OCI-LY7 (cell line): ENCODE data around the gene CAMLG. TPM values are rescaled to one million over a fixed set of nuclear protein-coding genes. Genes with fewer than 3 reads are reported as not detected.
"Not testable (repeated sequence)": the region's sequence is repeated elsewhere in the genome, so short reads cannot be mapped to it uniquely, and the experiment has no call there.

Source experiments
- Bru-seq: library from RNA; stranded (reverse); fragments of 400-500 nt; gene quantifications from one replicate; lab custom pipeline; 2021; lab: Mats Ljungman, UMichigan
- BruChase-seq, 2 experiments: library from RNA; stranded (reverse); fragments of 400-500 nt; gene quantifications; one replicate each; lab custom pipeline; 2021; lab: Mats Ljungman, UMichigan
- BruUV-seq: library from RNA; stranded (reverse); fragments of 400-500 nt; replicated peaks from 2 replicates; lab custom pipeline; 2021; lab: Mats Ljungman, UMichigan
- CTCF ChIA-PET: fragments of 300-600 bp; sonication (Branson Sonifier 250); formaldehyde crosslinking; loops from one replicate; lab custom pipeline; 2022; ENCODE audit warnings: antibody characterized with exemption; ENCODE audit not compliant: unreplicated experiment; lab: Charles Lee
- POLR2A ChIA-PET: fragments of 300-600 bp; sonication (Branson Sonifier 250); formaldehyde crosslinking; loops from one replicate; lab custom pipeline; 2022; ENCODE audit warnings: antibody characterized with exemption; lab: Charles Lee
- DNase-seq: peaks from one replicate; pipeline ENCODE4 v3.0.0-alpha.2; 2015; ENCODE audit warnings: low spot score
- H2AFZ ChIP-seq: fragments of 200-600 bp; sonication (generic), shearing (Covaris generic); 2 replicates; pipeline ENCODE4 v1.6.1; 2014; ENCODE audit warnings: mild to moderate bottlenecking, antibody characterized with exemption, low read length, moderate library complexity
- H3K27ac ChIP-seq: fragments of 200-600 bp; sonication (generic); 2 replicates; pipeline ENCODE4 v1.5.1; 2014; ENCODE audit warnings: mixed run types, low read depth, mild to moderate bottlenecking, moderate library complexity, low read length, inconsistent platforms; ENCODE audit not compliant: poor library complexity, severe bottlenecking
- H3K36me3 ChIP-seq: fragments of 200-600 bp; sonication (generic); 2 replicates; pipeline ENCODE4 v1.6.1; 2014; ENCODE audit warnings: mild to moderate bottlenecking, antibody characterized with exemption, low read length, moderate library complexity, mixed read lengths; ENCODE audit not compliant: insufficient read depth
- H3K4me1 ChIP-seq: fragments of 200-600 bp; sonication (generic); 2 replicates; pipeline ENCODE4 v1.5.1; 2014; ENCODE audit warnings: mild to moderate bottlenecking, low read length; ENCODE audit not compliant: insufficient read depth, poor library complexity, severe bottlenecking
- H3K4me2 ChIP-seq: fragments of 200-600 bp; sonication (generic); 2 replicates; pipeline ENCODE4 v1.6.1; 2014; ENCODE audit warnings: mild to moderate bottlenecking, low read length
- H3K4me3 ChIP-seq: fragments of 200-600 bp; sonication (generic); 2 replicates; pipeline ENCODE4 v1.5.1; 2014; ENCODE audit warnings: mild to moderate bottlenecking, low read depth, low read length; ENCODE audit not compliant: poor library complexity, severe bottlenecking
- H3K79me2 ChIP-seq: fragments of 200-600 bp; sonication (generic); 2 replicates; pipeline ENCODE4 v1.6.1; 2016; ENCODE audit warnings: low read depth, mild to moderate bottlenecking, low read length, moderate library complexity, mixed read lengths; ENCODE audit not compliant: insufficient read depth
- H3K9me2 ChIP-seq: fragments of 200-600 bp; sonication (generic); 2 replicates; pipeline ENCODE4 v1.6.1; 2016; ENCODE audit warnings: mild to moderate bottlenecking, low read length, mixed read lengths; ENCODE audit not compliant: insufficient read depth
- H3K9me3 ChIP-seq: fragments of 200-600 bp; sonication (generic); 2 replicates; pipeline ENCODE4 v1.6.1; 2014; ENCODE audit warnings: mild to moderate bottlenecking, mixed run types, low read length, mixed read lengths
- H4K20me1 ChIP-seq: fragments of 200-600 bp; sonication (generic); 2 replicates; pipeline ENCODE4 v1.6.1; 2014; ENCODE audit warnings: mild to moderate bottlenecking, antibody characterized with exemption, low read length, moderate library complexity, mixed read lengths; ENCODE audit not compliant: insufficient read depth
- EZH2phosphoT487 ChIP-seq: fragments of 200-600 bp; sonication (generic); IDR thresholded peaks from 2 replicates; pipeline ENCODE4 v1.6.1; 2018; ENCODE audit warnings: low read depth, borderline replicate concordance, mild to moderate bottlenecking, mixed run types, antibody characterized with exemption, low read length, moderate library complexity, mixed read lengths
- intact Hi-C: fragments of 100-400 bp; cut with micrococcal nuclease; formaldehyde crosslinking; loops from one replicate; pipeline ENCODE4 v1.10.0; 2022; ENCODE audit not compliant: unreplicated experiment
- long read RNA-seq: library from polyadenylated mRNA; stranded (forward); transcript quantifications from one replicate; pipeline ENCODE4 v2.0.0, GENCODE V29; 2022
- total RNA-seq, 2 experiments: library from RNA; depleted of rRNA in 1 of 2; stranded (reverse); fragments of >200 nt in 1 of 2; shearing (Covaris generic) in 1 of 2; gene quantifications; 2 replicates each; pipeline ENCODE4 v1.2.3, GENCODE V29; 2014 to 2022
- TF ChIP-seq, protein P1 (sequence below): fragments of 200-600 bp; sonication (generic); conservative IDR thresholded peaks from 2 replicates; pipeline ENCODE4 v1.5.1; 2014; ENCODE audit warnings: mild to moderate bottlenecking, antibody characterized with exemption, low read length, moderate library complexity, mixed read lengths

The CAMLG gene
- total RNA-seq (2014; rRNA removed; shearing (Covaris generic)) (27.3 and 28.5 TPM in 2 replicates), total RNA-seq (2022) (36.6 and 37.9 TPM in 2 replicates), Bru-seq, nascent RNA (percentile 67 among the genes with signal in this experiment), BruChase-seq, experiment 1, labeled RNA remaining after a 6-hour chase (percentile 78 among the genes with signal in this experiment), BruChase-seq, experiment 2, labeled RNA remaining after a 2-hour chase (percentile 82 among the genes with signal in this experiment)
- long read RNA-seq, transcript CAMLG-201 (4 exons, 2,221 nt), result major isoform, 34 of 106 reads
- long read RNA-seq, partial matches to known transcripts, result 51 of 106 reads
- long read RNA-seq, other reads (novel, unspliced or antisense), result 17 of 106 reads

DNA sequence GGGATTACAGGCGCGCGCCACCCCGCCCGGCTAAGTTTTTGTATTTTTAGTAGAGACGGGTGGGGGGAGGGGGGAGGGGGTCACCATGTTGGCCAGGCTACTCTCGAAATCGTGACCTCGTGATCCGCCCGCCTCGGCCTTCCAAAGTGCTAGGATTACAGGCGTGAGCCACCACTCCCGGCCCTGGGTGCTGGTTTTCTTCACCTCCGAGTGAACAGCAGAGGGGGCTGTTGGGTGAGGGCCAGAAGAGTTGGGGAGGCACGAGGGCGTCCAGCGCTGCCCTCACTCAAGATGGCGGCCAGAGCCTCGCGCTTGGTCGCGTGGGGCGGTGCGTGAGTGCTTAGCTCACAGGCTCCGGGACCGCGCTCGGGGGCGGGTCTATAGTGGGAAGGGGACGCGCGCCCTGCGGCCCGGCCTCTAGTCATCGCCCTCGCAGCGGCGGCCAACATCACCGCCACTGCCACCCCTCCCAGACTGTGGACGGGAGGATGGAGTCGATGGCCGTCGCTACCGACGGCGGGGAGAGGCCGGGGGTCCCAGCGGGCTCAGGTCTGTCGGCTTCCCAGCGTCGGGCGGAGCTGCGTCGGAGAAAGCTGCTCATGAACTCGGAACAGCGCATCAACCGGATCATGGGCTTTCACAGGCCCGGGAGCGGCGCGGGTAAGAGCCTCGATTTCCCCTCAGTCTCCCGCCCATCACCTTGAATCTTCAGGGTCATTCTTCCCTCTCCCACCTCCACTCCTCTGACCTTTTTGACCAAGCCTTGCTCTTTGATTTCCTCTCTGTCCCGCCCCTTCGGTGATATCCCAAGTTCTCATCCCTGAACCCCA lies at the start of gene CAMLG:
Gene CAMLG (plus strand): TSS at position 416 of the 830 bp plus-strand sequence. CDS start 73 bp downstream, at position 489.
- TF ChIP-seq, protein P1, sequence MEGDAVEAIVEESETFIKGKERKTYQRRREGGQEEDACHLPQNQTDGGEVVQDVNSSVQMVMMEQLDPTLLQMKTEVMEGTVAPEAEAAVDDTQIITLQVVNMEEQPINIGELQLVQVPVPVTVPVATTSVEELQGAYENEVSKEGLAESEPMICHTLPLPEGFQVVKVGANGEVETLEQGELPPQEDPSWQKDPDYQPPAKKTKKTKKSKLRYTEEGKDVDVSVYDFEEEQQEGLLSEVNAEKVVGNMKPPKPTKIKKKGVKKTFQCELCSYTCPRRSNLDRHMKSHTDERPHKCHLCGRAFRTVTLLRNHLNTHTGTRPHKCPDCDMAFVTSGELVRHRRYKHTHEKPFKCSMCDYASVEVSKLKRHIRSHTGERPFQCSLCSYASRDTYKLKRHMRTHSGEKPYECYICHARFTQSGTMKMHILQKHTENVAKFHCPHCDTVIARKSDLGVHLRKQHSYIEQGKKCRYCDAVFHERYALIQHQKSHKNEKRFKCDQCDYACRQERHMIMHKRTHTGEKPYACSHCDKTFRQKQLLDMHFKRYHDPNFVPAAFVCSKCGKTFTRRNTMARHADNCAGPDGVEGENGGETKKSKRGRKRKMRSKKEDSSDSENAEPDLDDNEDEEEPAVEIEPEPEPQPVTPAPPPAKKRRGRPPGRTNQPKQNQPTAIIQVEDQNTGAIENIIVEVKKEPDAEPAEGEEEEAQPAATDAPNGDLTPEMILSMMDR, result peak; percentile 79
- no peak for TF ChIP-seq EZH2phosphoT487
- ChIA-PET CTCF (interaction anchor here (0.6 to 1.5 kb wide), 5 partner anchors 106 to 813 kb away, joined by 3 to 4 read pairs (median 4); partner anchors contain the start of gene PCBD2), POLR2A (interaction anchor here (0.8 to 1.2 kb wide), 4 partner anchors 11 to 90 kb away, joined by 3 to 8 read pairs (median 3); partner anchors contain the start of genes DDX46 and SEC24A)
- Histone ChIP-seq H3K9me2 (no peaks in the 10 kb centered on the region), H3K9me3 (no peaks in the 10 kb centered on the region), H3K4me1 (peaks cover 36% of the 10 kb centered on the region), H3K79me2 (peaks cover 45% of the 10 kb centered on the region), H4K20me1 (no peaks in the 10 kb centered on the region), H3K4me3 (peak within 1 kb of the TSS; percentile 84), H3K36me3 (peaks cover 25% of the 10 kb centered on the region), H3K4me2 (peak within 1 kb of the TSS; percentile 86), H3K27ac (peak within 1 kb of the TSS; percentile 42), H2AFZ (peak within 1 kb of the TSS; percentile 73)
- intact Hi-C loops, result loop anchor here (1.0 to 10.0 kb wide), 11 partner anchors 20 to 511 kb away; partner anchors contain the start of genes CDKN2AIPNL, DDX46, JADE2 and PCBD2
- no TSS peak for BruUV-seq
- DNase-seq, result peak; percentile 98

DNA sequence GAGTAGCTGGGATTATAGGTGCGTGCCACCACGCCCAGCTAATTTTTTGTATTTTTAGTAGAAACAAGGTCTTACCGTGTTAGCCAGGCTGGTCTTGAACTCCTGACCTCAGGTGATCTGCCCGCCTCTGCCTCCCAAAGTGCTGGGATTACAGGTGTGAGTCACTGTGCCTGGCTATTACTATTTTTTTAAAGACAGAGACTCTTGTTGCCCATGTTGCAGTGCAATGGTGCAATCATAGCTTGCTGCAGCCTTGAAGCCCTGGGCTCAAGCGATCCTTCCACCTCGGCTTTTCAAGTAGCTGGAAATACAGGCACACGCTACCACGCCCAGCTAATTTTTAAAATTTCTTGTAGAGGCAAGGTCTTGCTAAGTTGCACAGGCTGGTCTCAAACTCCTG lies 48.2 kb upstream of the CAMLG start:
- H2AFZ ChIP-seq, H3K79me2 ChIP-seq, CTCF ChIA-PET, intact Hi-C loops, H3K27ac ChIP-seq, DNase-seq, H3K4me3 ChIP-seq, H3K4me2 ChIP-seq, H4K20me1 ChIP-seq, H3K9me3 ChIP-seq, H3K9me2 ChIP-seq, BruUV-seq, H3K4me1 ChIP-seq: not testable (repeated sequence)
- peaks cover 65% of the 10 kb centered on the region for H3K36me3 ChIP-seq
- POLR2A ChIA-PET, result interaction anchor here (0.5 kb wide), 1 partner anchor 9 kb away, joined by 3 read pairs; no protein-coding TSS in a partner anchor

DNA sequence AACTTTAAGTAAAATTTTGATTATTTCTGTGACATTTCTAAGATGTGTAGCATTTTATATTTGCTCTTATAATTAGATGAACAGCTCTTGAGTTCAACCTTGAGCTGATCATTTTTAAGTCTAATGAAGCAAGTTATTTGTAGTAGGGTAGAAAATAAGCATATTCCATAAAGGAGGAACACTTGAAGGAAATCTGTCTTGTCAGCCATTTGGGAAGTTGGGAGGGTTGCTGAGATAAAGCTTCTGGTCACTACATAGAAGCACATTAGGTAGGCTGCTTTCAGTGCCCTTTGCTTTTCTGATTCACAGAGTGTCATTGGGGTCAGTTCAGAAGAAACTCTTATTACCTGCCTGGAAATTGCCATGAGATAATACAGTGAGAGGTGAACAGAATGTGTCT lies 45.6 kb upstream of the CAMLG start:
- Histone ChIP-seq H3K27ac (no peak overlapping the region), H4K20me1 (no peaks in the 10 kb centered on the region), H3K4me1 (no peaks in the 10 kb centered on the region), H2AFZ (no peak overlapping the region), H3K9me2 (no peaks in the 10 kb centered on the region), H3K36me3 (peaks cover 73% of the 10 kb centered on the region), H3K79me2 (no peaks in the 10 kb centered on the region), H3K4me3 (no peak overlapping the region), H3K9me3 (no peaks in the 10 kb centered on the region), H3K4me2 (no peak overlapping the region)
- ChIA-PET CTCF (no interaction called here), POLR2A (interaction anchor here (0.6 to 0.7 kb wide), 2 partner anchors 145 to 973 kb away, joined by 3 to 4 read pairs; no protein-coding TSS in a partner anchor)
- TF ChIP-seq, protein P1, result no peak
- TF ChIP-seq EZH2phosphoT487, result no peak
- no TSS peak for BruUV-seq
- intact Hi-C loops, result no loop called here
- no peak for DNase-seq
